ENCODE measurements around the gene LIPE. TPM values are rescaled to one million over a fixed set of nuclear protein-coding genes. Genes with fewer than 3 reads are reported as not detected.

The LIPE gene
- total and polyA plus RNA-seq, 4 donors: 1.4 to 12.1 (median 5.5) TPM

GRCh38 chr19:42435316-42435715 is 8.1 kb upstream of the LIPE start:
- no peak for ATAC-seq (ENCODE audit: low FRiP score)
- intact Hi-C loops (cut with DNase I): no loop called here
- no peaks in the 10 kb centered on the region for H3K9me3 ChIP-seq (ENCODE audit: control insufficient read depth, low read length)
- no peak for DNase-seq
- H3K27ac ChIP-seq (ENCODE audit: low read depth in 1 of 2, low read length in 2 of 2): no peak overlapping the region
- no peaks in the 10 kb centered on the region for H3K36me3 ChIP-seq (ENCODE audit: control insufficient read depth in 1 of 2, insufficient read depth in 2 of 2, low read length in 1 of 2)
- 92 to 93% methylated on average over 6 of the region's 6 CpGs for WGBS, 2 donors
- H3K27me3 ChIP-seq (ENCODE audit: control insufficient read depth in 1 of 2, insufficient read depth in 2 of 2, low read length in 1 of 2): no peaks in the 10 kb centered on the region
- no peak overlapping the region for H3K4me3 ChIP-seq (ENCODE audit: low read length in 2 of 2)
- H3K4me1 ChIP-seq (ENCODE audit: control insufficient read depth in 1 of 2, insufficient read depth in 2 of 2, low read length in 2 of 2): no peaks in the 10 kb centered on the region

GRCh38 chr19:42433503-42434260 is 6.5 kb upstream of the LIPE start:
- Histone ChIP-seq H3K9me3 (ENCODE audit: control insufficient read depth, low read length) (no peaks in the 10 kb centered on the region), H3K36me3 (ENCODE audit: control insufficient read depth in 1 of 2, insufficient read depth in 2 of 2, low read length in 1 of 2) (no peaks in the 10 kb centered on the region), H3K4me3 (ENCODE audit: low read length in 2 of 2) (no peak overlapping the region), H3K4me1 (ENCODE audit: control insufficient read depth in 1 of 2, insufficient read depth in 2 of 2, low read length in 2 of 2) (no peaks in the 10 kb centered on the region), H3K27me3 (ENCODE audit: control insufficient read depth in 1 of 2, insufficient read depth in 2 of 2, low read length in 1 of 2) (no peaks in the 10 kb centered on the region), H3K27ac (ENCODE audit: low read depth in 1 of 2, low read length in 2 of 2) (no peak overlapping the region)
- DNase-seq (peak; percentile 77 to 91), ATAC-seq (ENCODE audit: low FRiP score) (peak; percentile 77)
- intact Hi-C loops (cut with DNase I): no loop called here
- WGBS, 2 donors: 39 to 44% methylated on average over 9 of the region's 9 CpGs

- DNase-seq (no peak), ATAC-seq (ENCODE audit: low FRiP score) (no peak)
- Histone ChIP-seq H3K4me1 (ENCODE audit: control insufficient read depth in 1 of 2, insufficient read depth in 2 of 2, low read length in 2 of 2) (no peaks in the 10 kb centered on the region), H3K27ac (ENCODE audit: low read depth in 1 of 2, low read length in 2 of 2) (no peak overlapping the region), H3K27me3 (ENCODE audit: control insufficient read depth in 1 of 2, insufficient read depth in 2 of 2, low read length in 1 of 2) (peaks cover 0 to 1% of the 10 kb centered on the region in 2 donors), H3K9me3 (ENCODE audit: control insufficient read depth, low read length) (no peaks in the 10 kb centered on the region), H3K36me3 (ENCODE audit: control insufficient read depth in 1 of 2, insufficient read depth in 2 of 2, low read length in 1 of 2) (no peaks in the 10 kb centered on the region), H3K4me3 (ENCODE audit: low read length in 2 of 2) (no peak overlapping the region)
- WGBS, 2 donors: 93% methylated on average over 1 of the region's 1 CpG
- intact Hi-C loops (cut with DNase I): no loop called here
Observed at GRCh38 chr19:42431486-42431885, 4.3 kb upstream of the LIPE start.

GRCh38 chr19:42428676-42429075 is 1.5 kb upstream of the LIPE start:
- intact Hi-C loops (cut with DNase I): loop anchor here in 1 of 2 donors (10.0 kb wide), 1 partner anchor 294 kb away; the partner anchor contains the start of gene POU2F2
- WGBS, 2 donors: 84 to 92% methylated on average over 3 of the region's 3 CpGs

GRCh38 chr19:42426643-42427042 is 545 bp downstream of the LIPE start:
- DNase-seq: no peak
- intact Hi-C loops (cut with DNase I): loop anchor here in 1 of 2 donors (10.0 kb wide), 1 partner anchor 292 kb away; the partner anchor contains the start of gene POU2F2
- Histone ChIP-seq H3K4me1 (ENCODE audit: control insufficient read depth in 1 of 2, insufficient read depth in 2 of 2, low read length in 2 of 2) (no peaks in the 10 kb centered on the region), H3K27ac (ENCODE audit: low read depth in 1 of 2, low read length in 2 of 2) (no peak overlapping the region), H3K9me3 (ENCODE audit: control insufficient read depth, low read length) (no peaks in the 10 kb centered on the region), H3K27me3 (ENCODE audit: control insufficient read depth in 1 of 2, insufficient read depth in 2 of 2, low read length in 1 of 2) (peaks cover 0 to 1% of the 10 kb centered on the region in 2 donors), H3K36me3 (ENCODE audit: control insufficient read depth in 1 of 2, insufficient read depth in 2 of 2, low read length in 1 of 2) (no peaks in the 10 kb centered on the region), H3K4me3 (ENCODE audit: low read length in 2 of 2) (no peak overlapping the region)
- WGBS, 2 donors: 96 to 98% methylated on average over 3 of the region's 3 CpGs
- no peak for ATAC-seq (ENCODE audit: low FRiP score)

More at GRCh38 chr19:42428676-42429075, 1.5 kb upstream of the LIPE start:
- H3K9me3 ChIP-seq (ENCODE audit: control insufficient read depth, low read length): no peaks in the 10 kb centered on the region
- H3K4me1 ChIP-seq (ENCODE audit: control insufficient read depth in 1 of 2, insufficient read depth in 2 of 2, low read length in 2 of 2): no peaks in the 10 kb centered on the region
- peaks cover 0 to 1% of the 10 kb centered on the region in 2 donors for H3K27me3 ChIP-seq (ENCODE audit: control insufficient read depth in 1 of 2, insufficient read depth in 2 of 2, low read length in 1 of 2)
- no peak overlapping the region for H3K4me3 ChIP-seq (ENCODE audit: low read length in 2 of 2)
- no peak overlapping the region for H3K27ac ChIP-seq (ENCODE audit: low read depth in 1 of 2, low read length in 2 of 2)
- DNase-seq (no peak), ATAC-seq (ENCODE audit: low FRiP score) (no peak)
- no peaks in the 10 kb centered on the region for H3K36me3 ChIP-seq (ENCODE audit: control insufficient read depth in 1 of 2, insufficient read depth in 2 of 2, low read length in 1 of 2)

- ATAC-seq (ENCODE audit: low FRiP score) (no peak), DNase-seq (no peak)
- H3K27me3 ChIP-seq (ENCODE audit: control insufficient read depth in 1 of 2, insufficient read depth in 2 of 2, low read length in 1 of 2): peaks cover 0 to 1% of the 10 kb centered on the region in 2 donors
- H3K27ac ChIP-seq (ENCODE audit: low read depth in 1 of 2, low read length in 2 of 2): no peak overlapping the region
- H3K9me3 ChIP-seq (ENCODE audit: control insufficient read depth, low read length): no peaks in the 10 kb centered on the region
- 66 to 67% methylated on average over 13 of the region's 13 CpGs for WGBS, 2 donors
- H3K4me3 ChIP-seq (ENCODE audit: low read length in 2 of 2): no peak overlapping the region
- H3K4me1 ChIP-seq (ENCODE audit: control insufficient read depth in 1 of 2, insufficient read depth in 2 of 2, low read length in 2 of 2): no peaks in the 10 kb centered on the region
- intact Hi-C loops (cut with DNase I): loop anchor here in 1 of 2 donors (10.0 kb wide), 1 partner anchor 290 kb away; the partner anchor contains the start of gene POU2F2
- H3K36me3 ChIP-seq (ENCODE audit: control insufficient read depth in 1 of 2, insufficient read depth in 2 of 2, low read length in 1 of 2): no peaks in the 10 kb centered on the region
Observed at GRCh38 chr19:42424712-42425131, 2.5 kb downstream of the LIPE start.

GRCh38 chr19:42424345-42424707 is 2.9 kb downstream of the LIPE start:
- H3K27ac ChIP-seq (ENCODE audit: low read depth in 1 of 2, low read length in 2 of 2): no peak overlapping the region
- H3K9me3 ChIP-seq (ENCODE audit: control insufficient read depth, low read length): no peaks in the 10 kb centered on the region
- WGBS, 2 donors: 51 to 55% methylated on average over 15 of the region's 15 CpGs
- no peak for ATAC-seq (ENCODE audit: low FRiP score)
- H3K27me3 ChIP-seq (ENCODE audit: control insufficient read depth in 1 of 2, insufficient read depth in 2 of 2, low read length in 1 of 2): peaks cover 0 to 1% of the 10 kb centered on the region in 2 donors
- intact Hi-C loops (cut with DNase I): loop anchor here in 1 of 2 donors (10.0 kb wide), 1 partner anchor 290 kb away; the partner anchor contains the start of gene POU2F2
- no peak overlapping the region for H3K4me3 ChIP-seq (ENCODE audit: low read length in 2 of 2)
- DNase-seq: no peak
- H3K36me3 ChIP-seq (ENCODE audit: control insufficient read depth in 1 of 2, insufficient read depth in 2 of 2, low read length in 1 of 2): no peaks in the 10 kb centered on the region
- no peaks in the 10 kb centered on the region for H3K4me1 ChIP-seq (ENCODE audit: control insufficient read depth in 1 of 2, insufficient read depth in 2 of 2, low read length in 2 of 2)

GRCh38 chr19:42423462-42424344 is 3.5 kb downstream of the LIPE start:
- ATAC-seq (ENCODE audit: low FRiP score) (peak; percentile 95), DNase-seq (peak; percentile 90 to 93)
- Histone ChIP-seq H3K4me1 (ENCODE audit: control insufficient read depth in 1 of 2, insufficient read depth in 2 of 2, low read length in 2 of 2) (no peaks in the 10 kb centered on the region), H3K4me3 (ENCODE audit: low read length in 2 of 2) (peak overlapping the region; percentile 23 to 33), H3K9me3 (ENCODE audit: control insufficient read depth, low read length) (no peaks in the 10 kb centered on the region), H3K36me3 (ENCODE audit: control insufficient read depth in 1 of 2, insufficient read depth in 2 of 2, low read length in 1 of 2) (no peaks in the 10 kb centered on the region), H3K27ac (ENCODE audit: low read depth in 1 of 2, low read length in 2 of 2) (no peak overlapping the region), H3K27me3 (ENCODE audit: control insufficient read depth in 1 of 2, insufficient read depth in 2 of 2, low read length in 1 of 2) (peaks cover 0 to 1% of the 10 kb centered on the region in 2 donors)
- WGBS, 2 donors: 2 to 3% methylated on average over 55 to 65 of the region's 65 CpGs
- intact Hi-C loops (cut with DNase I): loop anchor here in 1 of 2 donors (10.0 kb wide), 1 partner anchor 289 kb away; the partner anchor contains the start of gene POU2F2

Data from aorta (tissue), 5 donors.